Gastrocnemius medialis (tissue), 4 donors: ENCODE results near the gene MUC5B. TPM values are rescaled to one million over a fixed set of nuclear protein-coding genes. Genes with fewer than 3 reads are reported as not detected.
"Not testable (repeated sequence)": the region's sequence is repeated elsewhere in the genome, so short reads cannot be mapped to it uniquely, and the experiment has no call there.

Experiments used
- ATAC-seq, 2 donors: fragments of 150-250 bp; one replicate each; pipeline ENCODE4 v1.9.1; 2016
- DNase-seq, 2 donors: peaks; one replicate each; pipeline ENCODE4 v3.0.0-alpha.2; 2019
- H3K27ac ChIP-seq, 4 donors: fragments of 200-600 bp; sonication (generic); 1 replicate in 1 of 4; 2 replicates in 3 of 4; pipeline ENCODE4 v1.5.1; 2016 to 2018; ENCODE audit warnings: mild to moderate bottlenecking in 2 of 4, moderate library complexity in 1 of 4
- H3K27me3 ChIP-seq, 3 donors: fragments of 200-600 bp; sonication (generic) in 2 of 3; 1 replicate in 1 of 3; 2 replicates in 2 of 3; pipeline versions ENCODE4 v1.5.1 to v1.6.0; 2016 to 2019; ENCODE audit warnings: mild to moderate bottlenecking in 1 of 3, moderate library complexity in 1 of 3
- H3K36me3 ChIP-seq, 2 donors: fragments of 200-600 bp; sonication (generic) in 1 of 2; one replicate each; pipeline ENCODE4 v1.5.1; 2017 to 2018
- H3K4me1 ChIP-seq, 2 donors: fragments of 200-600 bp; sonication (generic) in 1 of 2; one replicate each; pipeline ENCODE4 v1.5.1; 2016 to 2017; ENCODE audit warnings: mild to moderate bottlenecking in 2 of 2
- H3K4me3 ChIP-seq, 4 donors: fragments of 200-600 bp; sonication (generic) in 3 of 4; 1 replicate in 1 of 4; 2 replicates in 3 of 4; pipeline ENCODE4 v1.5.1; 2016 to 2019; ENCODE audit warnings: mild to moderate bottlenecking in 2 of 4
- H3K9me3 ChIP-seq, 3 donors: fragments of 200-600 bp; sonication (generic) in 2 of 3; 1 replicate in 1 of 3; 2 replicates in 2 of 3; pipeline ENCODE4 v1.5.1; 2016 to 2019
- CTCF ChIP-seq, 5 experiments: fragments of 450-650 bp in 3 of 5; fragments of 200-600 bp in 2 of 5; sonication (generic) in 2 of 5; IDR thresholded peaks in 4 of 5; conservative IDR thresholded peaks in 1 of 5; 1 replicate in 4 of 5; 2 replicates in 1 of 5; pipeline ENCODE4 v1.5.1; 2016 to 2019; ENCODE audit warnings: antibody characterized with exemption in 5 of 5, mild to moderate bottlenecking in 3 of 5, moderate library complexity in 3 of 5
- POLR2A ChIP-seq, 2 donors: fragments of 450-650 bp; IDR thresholded peaks; one replicate each; pipeline ENCODE4 v1.6.1; 2017; ENCODE audit warnings: antibody characterized with exemption in 2 of 2, mild to moderate bottlenecking in 2 of 2, moderate library complexity in 2 of 2
- in situ Hi-C, 4 donors: fragments of 200-750 bp; cut with MboI; loops; one replicate each; pipeline versions ENCODE4 v1.15.0 to v1.8.0; 2017; ENCODE audit warnings: low sequenced_read_pairs in 4 of 4
- intact Hi-C: fragments of 100-400 bp; cut with DNase I; formaldehyde crosslinking; loops from one replicate; pipeline ENCODE4 v1.15.1; 2023; ENCODE audit warnings: low total_unique reads
- total RNA-seq, 4 donors: library from RNA; depleted of rRNA; stranded (reverse); fragments of >200 nt; gene quantifications; one replicate each; pipeline versions ENCODE4 v1.1.0 to v1.2.3, GENCODE V29; 2016

MUC5B gene
- under 1 TPM in 1 of 4 donors, not detected in 3; 0.17 TPM for total RNA-seq

GRCh38 chr11:1222491-1223345 is at the start of gene MUC5B:
MUC5B (plus strand) TSS chr11:1223066; CDS start chr11:1223124, 58 bp downstream.
- intact Hi-C loops (no loop called here), in situ Hi-C loops (loop anchor here in 3 of 4 donors (25.0 kb wide), 1 partner anchor 290 kb away; no protein-coding TSS in a partner anchor)
- no peak for DNase-seq
- no peaks in the 10 kb centered on the region for H3K9me3 ChIP-seq
- no peak within 1 kb of the TSS for H3K27ac ChIP-seq
- no peak within 1 kb of the TSS for H3K4me3 ChIP-seq
- no peaks in the 10 kb centered on the region for H3K36me3 ChIP-seq
- H3K27me3 ChIP-seq, result peaks cover 43 to 62% (median 47%) of the 10 kb centered on the region in 3 donors
- no peaks in the 10 kb centered on the region for H3K4me1 ChIP-seq
- ATAC-seq, result no peak
- no peak for TF ChIP-seq CTCF (IDR thresholded peaks at IDR 0.05 in 4 of 5, conservative IDR thresholded peaks at IDR 0.05 in 1 of 5)
- no peak for TF ChIP-seq POLR2A (IDR thresholded peaks at IDR 0.05)

- H3K9me3 ChIP-seq, H3K27me3 ChIP-seq, ATAC-seq, H3K36me3 ChIP-seq, H3K4me1 ChIP-seq, in situ Hi-C loops, intact Hi-C loops, H3K4me3 ChIP-seq, H3K27ac ChIP-seq, DNase-seq: not testable (repeated sequence)
These were observed 49.5 kb upstream of the MUC5B start for GRCh38 chr11:1173396-1173795.

GRCh38 chr11:1174441-1175370 is 48.2 kb upstream of the MUC5B start:
- no peak for DNase-seq
- Histone ChIP-seq H3K4me3 (no peak overlapping the region), H3K4me1 (no peaks in the 10 kb centered on the region), H3K27me3 (no peaks in the 10 kb centered on the region), H3K27ac (no peak overlapping the region), H3K36me3 (no peaks in the 10 kb centered on the region), H3K9me3 (no peaks in the 10 kb centered on the region)
- no peak for ATAC-seq
- no peak for TF ChIP-seq CTCF (IDR thresholded peaks at IDR 0.05 in 4 of 5, conservative IDR thresholded peaks at IDR 0.05 in 1 of 5)
- TF ChIP-seq POLR2A (IDR thresholded peaks at IDR 0.05), result no peak
- intact Hi-C loops, result no loop called here
- in situ Hi-C loops, result no loop called here

- Histone ChIP-seq H3K4me1 (no peaks in the 10 kb centered on the region), H3K4me3 (no peak overlapping the region), H3K36me3 (no peaks in the 10 kb centered on the region), H3K27me3 (no peaks in the 10 kb centered on the region), H3K9me3 (no peaks in the 10 kb centered on the region), H3K27ac (no peak overlapping the region)
- in situ Hi-C loops, result no loop called here
- no peak for TF ChIP-seq CTCF (IDR thresholded peaks at IDR 0.05 in 4 of 5, conservative IDR thresholded peaks at IDR 0.05 in 1 of 5)
- TF ChIP-seq POLR2A (IDR thresholded peaks at IDR 0.05), result no peak
- ATAC-seq (no peak), DNase-seq (no peak)
- intact Hi-C loops, result no loop called here
These were observed 47.2 kb upstream of the MUC5B start for GRCh38 chr11:1175461-1176223.
